NCI-H2196 treated with DMSO at 0.1 percent for 48 hours (cell line): Measurements from ENCODE around the gene HTR1D.
"Not testable (repeated sequence)": the region's sequence is repeated elsewhere in the genome, so short reads cannot be mapped to it uniquely, and the experiment has no call there.

Experiments used
- DNase-seq: peaks from one replicate; lab custom pipeline; 2025; ENCODE audit not compliant: unreplicated experiment; lab: John Stamatoyannopoulos, UW

HTR1D gene

DNA sequence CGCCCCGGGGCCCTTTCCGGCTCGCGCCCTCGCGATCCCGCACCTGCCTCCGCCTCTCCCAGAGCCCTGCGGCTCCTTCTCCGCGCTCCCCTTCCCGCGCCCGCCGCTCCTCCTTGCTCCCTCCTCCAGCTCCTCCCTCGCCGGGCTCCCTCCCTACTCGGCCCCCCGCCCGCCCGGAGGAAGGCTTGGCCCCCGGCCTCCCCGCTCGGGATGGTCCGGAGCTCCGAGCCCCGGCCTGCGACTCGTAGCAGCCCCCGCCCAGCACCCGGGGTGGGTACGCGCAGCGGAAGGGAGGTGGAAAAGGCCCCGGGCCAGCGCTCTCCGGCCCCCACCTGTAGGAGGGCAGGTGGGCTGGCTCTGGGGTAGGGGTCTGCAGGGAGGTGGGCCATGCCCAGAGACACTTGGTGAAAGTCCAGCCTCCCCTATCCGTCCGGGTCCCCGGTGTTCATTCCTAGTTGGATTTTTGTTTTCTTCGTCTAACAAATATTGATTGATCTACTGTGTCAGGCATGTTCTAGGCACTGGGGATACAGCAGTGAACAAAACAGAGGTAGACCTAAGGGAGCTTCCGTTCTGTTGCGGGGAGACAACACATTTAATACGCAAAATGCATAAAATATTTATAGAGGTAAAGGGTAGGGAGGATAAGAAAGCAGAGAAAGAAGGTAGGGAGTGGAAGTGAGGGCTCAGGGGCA, at the start of gene HTR1D:
TSS of gene HTR1D (minus strand) at position 82 of the 695 bp plus-strand sequence. CDS start 23,283 bp downstream, outside the sequence.
- DNase-seq: no peak

GRCh38 chr1:23263380-23263887, 46.1 kb upstream of the HTR1D start:
- DNase-seq: no peak

- DNase-seq: not testable (repeated sequence)
Observed at GRCh38 chr1:23258082-23258481, 40.8 kb upstream of the HTR1D start.

DNA sequence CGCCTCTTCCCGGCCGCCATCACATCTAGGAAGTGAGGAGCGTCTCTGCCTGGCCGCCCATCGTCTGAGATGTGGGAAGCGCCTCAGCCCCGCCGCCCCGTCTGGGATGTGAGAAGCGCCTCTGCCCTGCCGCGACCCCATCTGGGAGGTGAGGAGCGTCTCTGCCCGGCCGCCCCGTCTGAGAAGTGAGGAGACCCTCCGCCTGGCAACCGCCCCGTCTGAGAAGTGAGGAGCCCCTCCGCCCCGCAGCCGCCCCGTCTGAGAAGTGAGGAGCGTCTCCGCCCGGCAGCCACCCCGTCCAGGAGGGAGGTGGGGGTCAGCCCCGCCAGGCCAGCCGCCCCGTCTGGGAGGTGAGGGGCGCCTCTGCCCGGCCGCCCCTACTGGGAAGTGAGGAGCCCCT, 40.1 kb upstream of the HTR1D start:
- DNase-seq: not testable (repeated sequence)

DNA sequence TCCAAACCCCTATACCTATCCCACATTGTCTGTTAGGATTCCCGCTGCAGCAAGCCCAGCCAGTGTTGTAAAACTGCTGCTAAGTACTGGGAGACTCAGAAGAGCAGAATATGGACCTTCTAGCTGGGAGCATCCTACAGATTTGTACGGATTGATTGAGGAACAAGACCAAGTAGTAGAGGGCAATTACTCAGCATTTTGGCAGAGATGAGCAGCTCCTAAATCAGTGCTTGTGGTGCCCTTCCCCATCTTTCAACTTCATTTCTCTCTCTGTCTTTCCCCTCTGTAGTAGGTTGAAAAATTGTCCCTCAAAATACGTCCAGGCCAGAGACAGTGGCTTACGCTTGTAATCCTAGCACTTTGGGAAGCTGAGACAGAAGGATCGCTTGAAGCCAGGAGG, 37.3 kb upstream of the HTR1D start:
- DNase-seq: no peak

- no peak for DNase-seq
Observed at GRCh38 chr1:23251812-23252211, 34.5 kb upstream of the HTR1D start.

DNA sequence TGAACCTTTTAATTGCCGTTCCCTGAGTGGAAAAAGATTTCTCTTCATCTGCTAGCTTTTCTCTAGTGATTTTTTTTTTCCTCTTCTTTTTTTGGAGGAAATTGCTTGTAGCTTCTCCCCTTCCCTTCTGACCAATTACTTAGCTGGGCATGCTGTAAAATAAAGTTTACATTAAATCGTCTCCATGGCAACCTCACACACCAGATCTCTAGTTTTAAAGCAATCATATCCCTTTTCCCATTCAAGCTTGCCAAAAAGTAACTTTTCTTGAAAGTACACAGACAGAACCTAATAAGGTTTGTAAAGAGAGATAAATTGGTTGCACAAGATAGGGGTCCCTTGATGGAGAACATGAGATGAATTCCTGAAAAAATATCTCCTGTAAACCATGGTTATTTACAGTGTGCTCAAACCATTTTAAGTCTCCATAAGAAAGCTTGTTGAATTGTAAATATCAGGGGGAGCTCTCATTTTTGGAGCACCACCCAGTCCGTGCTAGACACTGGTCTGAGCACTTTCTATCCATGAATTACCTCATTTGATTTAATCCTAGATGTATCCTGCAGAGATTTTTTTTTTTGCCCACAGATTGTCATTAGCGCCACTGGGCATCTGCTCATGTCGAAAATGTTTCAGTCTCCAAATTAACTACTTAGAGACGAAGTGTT, 32.6 kb upstream of the HTR1D start:
- DNase-seq: no peak

DNA sequence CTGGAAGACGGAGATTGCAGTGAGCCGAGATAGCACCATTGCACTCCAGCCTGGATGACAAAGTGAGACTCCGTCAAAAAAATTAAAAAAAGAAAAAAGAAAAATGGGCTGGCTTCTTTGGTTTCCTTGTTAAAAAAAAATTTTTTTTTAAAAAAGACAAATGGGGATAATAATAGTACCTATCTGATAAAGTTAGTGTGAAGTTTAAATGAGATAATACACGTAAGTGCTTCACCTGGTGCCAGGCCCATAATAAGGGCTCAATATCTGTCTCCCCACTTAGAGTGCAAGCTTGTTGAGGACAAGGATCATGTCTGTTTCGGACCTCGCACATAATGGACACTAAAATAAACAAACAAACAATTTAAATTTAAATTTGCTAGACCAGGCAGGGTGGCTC, 30.0 kb upstream of the HTR1D start:
- DNase-seq: no peak

GRCh38 chr1:23246274-23246673, 29.0 kb upstream of the HTR1D start:
- no peak for DNase-seq

DNA sequence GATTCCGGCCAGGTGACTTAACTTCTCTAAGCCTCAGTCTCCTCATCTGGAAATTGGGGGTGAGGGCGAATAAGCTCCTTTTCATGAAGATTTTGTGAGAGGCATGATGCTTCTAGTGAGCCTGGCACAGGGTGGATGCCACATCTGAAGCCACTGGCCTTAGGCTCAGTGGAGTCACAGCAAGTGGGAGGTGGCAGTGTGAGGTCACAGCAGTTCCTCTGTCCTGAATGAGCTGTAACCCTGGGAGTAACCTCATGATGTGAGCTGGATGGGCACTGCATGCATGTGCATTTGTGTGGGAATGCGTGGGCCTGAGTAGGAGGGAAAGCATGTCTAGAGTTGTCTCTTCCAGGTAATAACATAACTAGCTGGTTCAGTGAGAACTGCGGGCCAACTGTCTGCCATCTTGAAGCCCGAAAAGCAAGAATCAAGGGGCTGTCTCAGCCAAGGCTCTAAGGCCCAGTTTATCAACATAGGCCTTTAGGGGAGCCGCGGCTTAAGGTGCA, 27.0 kb upstream of the HTR1D start:
- DNase-seq: no peak

- no peak for DNase-seq
Observed at GRCh38 chr1:23242414-23242813, 25.1 kb upstream of the HTR1D start.

GRCh38 chr1:23239638-23240295, 22.5 kb upstream of the HTR1D start:
- no peak for DNase-seq

- DNase-seq: no peak
Observed at GRCh38 chr1:23238565-23238964, 21.3 kb upstream of the HTR1D start.

- no peak for DNase-seq
Observed at GRCh38 chr1:23237508-23237907, 20.2 kb upstream of the HTR1D start.

DNA sequence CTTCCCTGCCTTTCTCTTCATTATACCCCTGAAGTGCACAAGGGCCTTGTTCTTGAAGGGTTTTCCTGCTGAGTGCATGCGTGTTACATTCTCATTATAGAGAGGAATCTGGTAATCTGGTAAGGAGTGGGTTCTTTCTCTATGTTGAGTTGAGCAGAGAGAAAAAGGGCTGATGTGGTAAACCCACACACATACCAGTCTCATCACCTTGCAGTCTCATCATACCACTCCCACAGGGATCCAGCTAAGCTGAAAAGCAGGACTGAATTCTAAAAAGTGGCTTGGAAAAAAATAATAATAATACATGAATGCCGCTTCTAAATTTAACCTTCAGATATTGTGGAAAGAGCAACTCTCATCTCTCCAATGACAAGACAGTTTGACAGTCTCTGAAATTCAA, 10.5 kb upstream of the HTR1D start:
- no peak for DNase-seq

- no peak for DNase-seq
Observed at GRCh38 chr1:23224739-23225648, 7.7 kb upstream of the HTR1D start.

DNA sequence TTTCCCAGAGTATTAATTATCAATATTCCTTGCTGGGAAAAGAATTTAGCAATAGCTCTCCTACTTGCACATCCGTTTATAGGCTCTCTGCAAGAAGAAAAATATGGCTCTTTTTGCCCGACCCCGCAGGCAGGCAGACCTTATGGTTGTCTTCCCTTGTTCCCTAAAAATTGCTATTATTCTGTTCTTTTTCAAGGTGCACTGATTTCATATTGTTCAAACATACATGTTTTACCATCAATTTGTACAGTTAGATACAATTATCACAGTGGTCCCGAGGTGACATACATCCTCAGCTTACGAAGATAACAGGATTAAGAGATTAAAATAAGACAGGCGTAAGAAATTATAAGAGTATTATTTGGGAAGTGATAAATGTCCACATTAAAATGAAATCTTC, 6.7 kb upstream of the HTR1D start:
- not testable (repeated sequence) for DNase-seq

DNA sequence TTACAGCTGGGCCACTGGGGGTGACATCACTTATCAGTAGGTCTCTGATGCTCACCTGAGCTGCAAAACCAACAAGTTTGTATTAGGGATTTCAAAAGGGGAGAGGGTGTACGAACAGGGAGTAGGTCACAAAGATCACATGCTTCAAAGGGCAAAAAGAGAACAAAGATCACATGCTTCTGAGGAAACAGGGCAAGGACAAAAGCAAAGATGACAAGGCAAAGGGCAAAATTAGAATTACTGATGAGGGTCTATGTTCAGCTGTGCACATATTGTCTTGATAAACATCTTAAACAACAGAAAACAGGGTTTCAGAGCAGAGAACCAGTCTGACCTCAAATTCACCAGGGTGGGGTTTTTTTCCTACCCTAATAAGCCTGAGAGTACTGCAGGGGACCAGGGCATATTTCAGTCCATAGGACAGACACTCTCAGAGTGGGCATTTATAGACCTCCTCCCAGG, 6.2 kb upstream of the HTR1D start:
- not testable (repeated sequence) for DNase-seq

- no peak for DNase-seq
Observed at GRCh38 chr1:23222742-23223141, 5.4 kb upstream of the HTR1D start.

- DNase-seq: no peak
Observed at GRCh38 chr1:23222331-23222730, 5.0 kb upstream of the HTR1D start.

DNA sequence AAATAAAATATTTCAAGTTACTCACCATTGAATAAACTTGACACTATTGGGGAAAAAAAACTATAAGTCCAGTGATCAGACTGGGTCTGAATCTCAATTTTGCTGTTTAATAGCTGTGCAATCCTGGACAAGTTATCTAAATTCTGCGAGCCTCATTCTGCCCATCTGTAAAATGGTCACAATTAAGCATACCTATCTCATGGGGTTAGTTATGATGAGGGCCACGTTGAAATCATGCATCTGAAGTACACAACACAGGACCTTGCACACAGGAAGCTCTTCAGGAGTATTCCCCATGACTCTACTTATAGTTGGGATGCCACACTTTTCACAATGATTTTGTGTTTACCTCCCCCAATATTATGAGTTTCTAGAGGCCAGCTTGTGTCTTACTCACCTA, 3.8 kb upstream of the HTR1D start:
- no peak for DNase-seq
